Keratinocyte (primary cell): ENCODE data around the gene INPP5A.

ENCODE experiments used
- EZH2 ChIP-seq: IDR thresholded peaks from one replicate; pipeline ENCODE4 v1.6.1; 2012; ENCODE audit warnings: inconsistent platforms, mild to moderate bottlenecking, low read length, moderate library complexity
- TF ChIP-seq, protein P1 (sequence below), 3 experiments: IDR thresholded peaks in 1 of 3; conservative IDR thresholded peaks in 1 of 3; optimal IDR thresholded peaks in 1 of 3; 2 replicates in 2 of 3; 3 replicates in 1 of 3; pipeline versions ENCODE3 to v1.5.1; 2011; ENCODE audit warnings: low read length in 3 of 3, mild to moderate bottlenecking in 3 of 3, moderate library complexity in 2 of 3, control low read depth in 1 of 3, inconsistent platforms in 1 of 3; ENCODE audit not compliant: insufficient read depth in 2 of 3; ENCODE audit errors: extremely low read depth in 1 of 3

DNA sequence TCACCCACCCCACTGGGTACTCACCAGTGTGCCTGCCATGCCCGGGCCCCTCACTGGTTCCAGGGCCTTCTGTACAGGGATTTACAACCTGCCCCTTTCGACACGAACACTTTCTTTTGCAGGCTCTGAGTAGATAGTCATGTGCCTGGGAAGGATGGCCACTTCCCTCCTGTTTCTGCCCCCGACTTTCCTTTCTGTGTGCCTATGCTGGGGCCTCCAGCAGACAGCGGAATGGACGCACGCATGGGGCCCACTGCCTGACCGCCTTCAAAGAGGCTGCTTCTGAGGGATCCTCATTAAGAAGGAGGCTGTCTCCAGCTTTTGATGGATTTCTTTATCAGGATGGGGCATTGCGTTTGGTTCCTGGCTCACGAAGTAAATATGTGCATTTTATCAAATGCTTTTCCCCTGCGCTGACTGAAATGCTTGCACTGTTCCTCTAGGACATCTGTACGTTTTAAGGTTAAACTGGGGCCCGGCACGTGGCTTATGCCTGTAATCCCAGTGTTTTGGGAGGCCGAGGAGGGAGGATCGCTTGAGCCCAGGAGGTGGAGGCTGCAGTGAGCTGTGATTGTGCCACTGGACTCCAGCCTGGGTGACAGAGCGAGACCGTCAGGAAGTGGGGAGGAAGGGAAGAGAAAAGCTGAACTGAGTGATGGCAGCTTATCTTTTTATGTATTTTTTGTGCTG is 277.7 kb downstream of the INPP5A start:
- TF ChIP-seq, protein P1, sequence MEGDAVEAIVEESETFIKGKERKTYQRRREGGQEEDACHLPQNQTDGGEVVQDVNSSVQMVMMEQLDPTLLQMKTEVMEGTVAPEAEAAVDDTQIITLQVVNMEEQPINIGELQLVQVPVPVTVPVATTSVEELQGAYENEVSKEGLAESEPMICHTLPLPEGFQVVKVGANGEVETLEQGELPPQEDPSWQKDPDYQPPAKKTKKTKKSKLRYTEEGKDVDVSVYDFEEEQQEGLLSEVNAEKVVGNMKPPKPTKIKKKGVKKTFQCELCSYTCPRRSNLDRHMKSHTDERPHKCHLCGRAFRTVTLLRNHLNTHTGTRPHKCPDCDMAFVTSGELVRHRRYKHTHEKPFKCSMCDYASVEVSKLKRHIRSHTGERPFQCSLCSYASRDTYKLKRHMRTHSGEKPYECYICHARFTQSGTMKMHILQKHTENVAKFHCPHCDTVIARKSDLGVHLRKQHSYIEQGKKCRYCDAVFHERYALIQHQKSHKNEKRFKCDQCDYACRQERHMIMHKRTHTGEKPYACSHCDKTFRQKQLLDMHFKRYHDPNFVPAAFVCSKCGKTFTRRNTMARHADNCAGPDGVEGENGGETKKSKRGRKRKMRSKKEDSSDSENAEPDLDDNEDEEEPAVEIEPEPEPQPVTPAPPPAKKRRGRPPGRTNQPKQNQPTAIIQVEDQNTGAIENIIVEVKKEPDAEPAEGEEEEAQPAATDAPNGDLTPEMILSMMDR (optimal IDR thresholded peaks at IDR 0.05 in 1 of 3, IDR thresholded peaks at IDR 0.05 in 1 of 3, conservative IDR thresholded peaks at IDR 0.05 in 1 of 3; ENCODE audit: extremely low read depth in 1 of 3, insufficient read depth in 2 of 3, low read length in 3 of 3): no peak
- TF ChIP-seq EZH2: no peak
